HG03066 (cell line): ENCODE data around the gene LCT.
"Not testable (repeated sequence)": the region's sequence is repeated elsewhere in the genome, so short reads cannot be mapped to it uniquely, and the experiment has no call there.

Experiments used
- ATAC-seq: cut with Tn5 transposase; IDR thresholded peaks from one replicate; pipeline ENCODE4 v1.9.1; 2021; ENCODE audit warnings: low read depth; ENCODE audit not compliant: unreplicated experiment

The LCT gene

GRCh38 chr2:135836596-135837270 lies at the start of gene LCT:
TSS of gene LCT (minus strand) at chr2:135837184. CDS start at chr2:135837169, 15 bp downstream.
- no peak for ATAC-seq

- ATAC-seq, result no peak
These were observed 48.7 kb upstream of the LCT start for GRCh38 chr2:135885709-135886108.

GRCh38 chr2:135882415-135882814 lies 45.4 kb upstream of the LCT start:
- ATAC-seq, result no peak

DNA sequence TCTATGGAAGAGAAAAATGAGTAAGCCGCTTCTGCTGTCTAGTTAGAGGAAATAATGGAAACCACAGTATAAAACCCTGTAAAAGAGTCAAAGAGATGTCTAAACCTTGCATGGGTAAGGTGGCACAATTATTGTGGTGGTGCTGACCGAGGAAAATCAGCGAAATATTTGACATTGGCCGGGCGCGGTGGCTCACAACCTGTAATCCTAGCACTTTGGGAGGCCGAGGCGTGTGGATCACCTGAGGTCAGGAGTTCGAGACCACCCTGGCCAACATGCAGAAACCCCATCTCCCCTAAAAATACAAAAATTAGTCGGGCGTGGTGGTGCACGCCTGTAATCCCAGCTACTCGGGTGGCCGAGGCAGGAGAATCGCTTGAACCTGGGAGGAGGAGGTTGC lies 39.8 kb upstream of the LCT start:
- ATAC-seq, result not testable (repeated sequence)

- peak; percentile 89 for ATAC-seq
These were observed 39.2 kb upstream of the LCT start, which contains the start of gene MCM6 for GRCh38 chr2:135876066-135876711. TSS of gene MCM6 (minus strand) at chr2:135876443. CDS start at chr2:135876365, 78 bp downstream.

- ATAC-seq, result peak; percentile 60
These were observed 38.6 kb upstream of the LCT start for GRCh38 chr2:135875491-135876065.

GRCh38 chr2:135874777-135875365 lies 37.9 kb upstream of the LCT start:
- ATAC-seq, result no peak

DNA sequence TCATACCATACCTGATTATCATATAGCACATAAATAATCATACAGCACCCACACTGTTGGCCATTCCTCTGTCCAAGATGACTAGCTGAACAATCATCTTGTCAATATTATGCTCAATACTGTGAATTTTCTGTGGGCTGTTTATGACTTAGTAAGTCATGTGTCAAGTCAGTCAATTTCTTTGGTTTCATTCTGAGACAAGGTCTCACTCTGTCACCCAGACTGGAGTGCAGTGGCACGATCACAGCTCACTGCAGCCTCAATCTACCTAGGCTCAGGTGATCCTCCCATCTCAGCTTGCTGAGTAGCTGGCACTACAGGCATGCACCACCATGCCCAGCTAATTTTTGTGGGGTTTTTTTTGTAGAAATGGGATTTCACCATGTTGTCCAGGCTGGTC lies 33.6 kb upstream of the LCT start:
- ATAC-seq, result no peak

GRCh38 chr2:135863233-135863632 lies 26.2 kb upstream of the LCT start:
- ATAC-seq, result no peak

GRCh38 chr2:135862718-135863117 lies 25.7 kb upstream of the LCT start:
- ATAC-seq, result no peak

GRCh38 chr2:135853401-135853800 lies 16.4 kb upstream of the LCT start:
- no peak for ATAC-seq

DNA sequence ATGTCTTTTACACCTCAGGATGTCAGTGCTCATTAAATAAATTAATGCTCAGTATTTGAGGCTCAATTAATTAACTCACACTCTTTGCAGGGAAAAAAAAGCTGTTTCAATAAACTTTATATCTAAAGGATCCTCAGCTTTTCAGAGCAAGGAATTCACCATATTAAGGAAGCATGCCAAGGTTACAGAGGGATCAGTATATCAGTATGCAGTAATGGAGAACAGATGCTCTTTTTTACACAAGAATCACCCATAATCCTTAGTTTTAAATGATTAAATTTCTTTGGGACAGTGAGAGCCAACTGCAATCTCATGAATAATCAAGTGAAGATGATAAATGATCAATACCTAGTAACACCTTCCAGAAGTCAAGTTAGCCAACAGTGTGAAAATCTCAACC lies 14.9 kb upstream of the LCT start:
- no peak for ATAC-seq

DNA sequence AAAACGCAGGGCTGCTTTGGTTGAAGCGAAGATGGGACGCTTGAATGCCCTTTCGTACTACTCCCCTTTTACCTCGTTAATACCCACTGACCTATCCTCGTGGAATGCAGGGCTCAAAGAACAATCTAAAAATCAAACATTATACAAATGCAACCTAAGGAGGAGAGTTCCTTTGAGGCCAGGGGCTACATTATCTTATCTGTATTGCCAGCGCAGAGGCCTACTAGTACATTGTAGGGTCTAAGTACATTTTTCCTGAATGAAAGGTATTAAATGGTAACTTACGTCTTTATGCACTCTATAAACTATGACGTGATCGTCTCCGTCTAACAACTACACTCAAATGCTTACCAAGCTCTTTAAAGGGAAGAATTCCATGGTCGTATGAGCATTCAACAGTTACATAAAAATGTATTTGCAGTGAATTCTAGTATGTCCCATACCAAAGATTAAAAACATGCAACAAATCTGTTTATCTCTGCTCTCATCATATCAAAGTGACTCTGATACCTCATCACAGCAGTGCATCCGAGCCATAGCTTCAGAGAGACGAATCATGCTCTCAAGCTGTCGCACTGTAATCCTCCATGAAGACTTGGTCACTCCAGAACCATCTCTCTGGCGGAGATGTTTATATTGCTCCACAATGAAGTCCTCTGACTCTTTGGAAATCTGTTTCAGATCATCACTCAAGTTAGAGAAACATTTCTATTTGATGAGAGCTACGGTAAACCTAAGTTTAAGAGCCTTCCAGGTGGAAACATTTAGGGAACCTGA lies 14.1 kb upstream of the LCT start:
- ATAC-seq, result no peak

DNA sequence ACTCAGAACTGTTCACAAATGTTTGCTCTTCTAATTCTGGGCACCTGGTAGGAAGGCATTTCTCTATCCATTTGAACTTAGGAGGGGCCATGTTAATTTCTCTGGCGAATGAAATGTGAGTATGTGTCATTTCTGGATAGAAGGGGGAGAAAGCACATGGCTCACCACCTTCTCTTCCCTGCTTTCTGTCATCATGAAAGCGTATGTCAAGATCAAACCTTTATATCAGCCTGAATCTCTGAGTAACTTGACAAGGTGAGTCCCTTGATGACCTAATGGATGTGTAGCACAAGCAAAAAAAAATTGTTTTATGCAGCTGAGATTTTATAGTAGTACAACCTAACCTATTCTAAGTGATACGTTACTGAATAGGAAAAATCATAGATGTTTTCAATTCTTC lies 12.1 kb upstream of the LCT start:
- no peak for ATAC-seq

DNA sequence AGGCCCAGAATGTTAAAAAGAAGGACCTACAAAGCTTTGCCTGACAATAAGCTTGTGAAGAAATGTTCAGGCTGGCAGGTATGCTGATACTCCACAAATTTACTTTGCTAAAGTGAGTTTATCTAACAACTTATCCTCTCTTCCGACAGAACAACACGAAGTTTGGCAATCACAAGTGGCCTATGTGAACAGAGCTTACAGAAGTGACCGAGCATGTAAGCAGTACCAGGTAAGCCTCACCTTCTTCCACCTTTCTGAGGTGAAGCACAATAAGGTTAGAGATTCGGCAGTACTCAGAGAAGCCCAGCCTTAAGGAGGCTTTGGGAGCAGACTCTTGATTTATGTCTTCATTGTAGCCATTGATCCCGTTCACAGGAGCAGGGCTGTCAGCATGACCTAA lies 9.0 kb upstream of the LCT start:
- ATAC-seq, result no peak

GRCh38 chr2:135845257-135845656 lies 8.3 kb upstream of the LCT start:
- no peak for ATAC-seq

DNA sequence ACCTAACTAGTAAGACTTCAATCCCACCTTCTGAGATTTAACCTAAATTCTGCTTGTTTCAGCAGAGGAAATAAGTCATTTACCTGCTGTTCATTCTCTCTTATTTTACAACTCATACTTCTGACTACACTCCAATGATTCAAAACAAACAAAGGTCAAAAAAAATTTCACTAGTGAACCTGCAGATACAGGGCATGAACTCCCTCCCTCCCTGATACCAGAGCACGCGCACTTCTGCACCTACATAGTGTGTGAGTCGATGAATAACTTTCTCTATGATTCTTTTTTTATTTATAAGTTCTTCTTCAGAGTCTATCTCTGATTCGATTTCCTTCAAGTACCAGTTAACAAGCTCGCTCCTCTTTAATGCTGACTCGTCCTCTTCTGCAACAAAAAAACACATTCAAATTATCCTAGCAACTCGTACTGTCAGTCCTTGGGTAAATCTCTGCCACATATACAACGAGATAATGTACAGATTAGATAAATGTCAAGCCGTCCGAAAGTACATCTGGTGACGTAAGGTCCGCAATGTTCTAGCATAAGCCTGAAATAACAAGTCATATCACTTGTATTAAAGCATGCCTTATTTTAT lies 7.4 kb upstream of the LCT start:
- no peak for ATAC-seq

DNA sequence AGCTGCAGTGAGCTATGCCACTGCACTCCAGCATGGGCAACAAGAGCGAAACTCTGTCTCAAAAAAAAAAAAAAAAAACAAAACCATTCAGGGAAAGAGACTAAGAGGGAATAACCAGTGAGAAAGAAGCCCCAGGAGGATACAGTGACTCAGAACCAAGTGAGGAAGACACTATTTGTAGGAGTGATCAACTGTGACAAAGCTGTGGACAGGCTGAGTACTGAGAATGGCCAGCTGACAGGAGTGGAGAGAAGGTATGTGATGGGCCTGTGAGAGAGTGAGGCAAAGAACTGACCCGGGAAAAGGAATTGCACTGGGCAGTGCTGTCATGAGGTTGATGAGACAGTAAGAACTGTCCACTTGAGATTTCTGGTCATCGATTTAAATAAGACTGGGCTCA lies 6.7 kb upstream of the LCT start:
- ATAC-seq, result no peak

DNA sequence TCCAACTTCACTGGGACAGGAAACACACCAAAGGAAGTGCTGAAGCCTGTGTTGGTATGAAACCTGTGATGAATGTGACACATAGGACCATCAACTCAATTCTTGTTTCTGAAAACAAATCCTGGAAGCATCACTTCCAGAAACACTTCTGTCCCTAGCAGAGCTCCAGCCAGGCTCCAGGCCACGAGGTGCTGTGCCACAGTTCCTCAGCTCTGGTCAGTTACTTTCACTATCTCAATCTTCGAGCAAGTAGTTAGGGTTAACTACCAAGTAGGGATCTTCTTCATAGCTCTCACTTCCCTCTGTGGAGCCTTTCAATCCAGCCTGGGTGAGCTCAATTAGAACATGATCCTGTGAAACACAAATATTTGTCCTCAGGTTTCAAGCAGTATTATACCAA lies 3.6 kb upstream of the LCT start:
- no peak for ATAC-seq

DNA sequence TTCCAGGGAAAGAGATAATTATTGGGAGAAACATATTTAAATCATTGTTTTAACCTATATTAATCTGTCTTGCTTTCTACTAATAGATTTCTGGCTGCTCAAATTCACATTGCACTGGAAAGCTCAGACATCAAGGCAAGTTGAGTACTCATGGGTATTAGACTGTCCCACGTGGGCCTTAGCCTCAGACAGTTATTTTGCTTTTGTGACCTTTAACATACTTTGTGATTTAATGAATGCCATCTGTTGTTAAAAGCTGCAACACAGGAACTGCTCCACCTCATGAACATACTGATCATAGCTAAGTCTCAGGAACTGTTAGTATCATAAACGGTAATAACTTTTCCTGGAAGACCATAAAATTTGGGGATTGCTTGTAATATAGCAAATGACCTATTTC lies 2.7 kb upstream of the LCT start:
- no peak for ATAC-seq
